Left lung (tissue), 10 donors: Measurements from ENCODE around the gene LRGUK. TPM values are rescaled to one million over a fixed set of nuclear protein-coding genes. Genes with fewer than 3 reads are reported as not detected.
A peak's percentile ranks its signal among the peaks of the same experiment; 100 is the strongest.

Experiments
- ATAC-seq: fragments of 200-7000 bp; cut with Tn5 transposase; one replicate; pipeline ENCODE4 v1.9.1; 2020; ENCODE audit warnings: moderate library complexity
- DNase-seq, 4 donors: peaks; one replicate each; pipeline ENCODE4 v3.0.0-alpha.2; 2013 to 2020
- H3K27ac ChIP-seq, 2 donors: fragments of 200-600 bp; sonication (generic) in 1 of 2; one replicate each; pipeline versions ENCODE4 v1.5.0 to v1.8.0; 2020 to 2021
- H3K27me3 ChIP-seq, 2 donors: fragments of 200-600 bp; sonication (generic) in 1 of 2; one replicate each; pipeline versions ENCODE4 v1.5.0 to v1.8.0; 2020 to 2021
- H3K36me3 ChIP-seq, 2 donors: fragments of 200-600 bp; sonication (generic) in 1 of 2; one replicate each; pipeline versions ENCODE4 v1.5.0 to v1.8.0; 2020 to 2021
- H3K4me1 ChIP-seq, 2 donors: fragments of 200-600 bp; one replicate each; pipeline ENCODE4 v1.8.0; 2021
- H3K4me3 ChIP-seq, 2 donors: fragments of 200-600 bp; sonication (generic) in 1 of 2; one replicate each; pipeline versions ENCODE4 v1.5.0 to v1.8.0; 2020 to 2021; ENCODE audit warnings: mild to moderate bottlenecking in 1 of 2
- H3K9me3 ChIP-seq, 2 donors: fragments of 200-600 bp; sonication (generic) in 1 of 2; one replicate each; pipeline versions ENCODE4 v1.5.0 to v1.8.0; 2020 to 2021
- intact Hi-C, 2 donors: fragments of 100-400 bp; cut with DNase I; formaldehyde crosslinking; loops; one replicate each; pipeline versions ENCODE4 v1.11.2 to v1.14.2; 2022
- polyA plus RNA-seq, 6 donors: library from polyadenylated mRNA; unstranded; fragments of 120-200 nt; gene quantifications; one replicate each; pipeline ENCODE4 v1.2.1, GENCODE V29; 2013; ENCODE audit not compliant: insufficient read length in 6 of 6
- total RNA-seq, 2 donors: library from RNA; stranded (reverse); fragmentation: NEBNext Ultra II Directional; extraction: Animal tissue kit (Norgen Biotek cat#: 25700); gene quantifications; one replicate each; pipeline ENCODE4 v1.2.1, GENCODE V29; 2021
- TF ChIP-seq, protein P1 (sequence below), 2 donors: fragments of 200-600 bp; sonication (generic) in 1 of 2; IDR thresholded peaks; one replicate each; pipeline versions ENCODE4 v1.5.0 to v1.8.0; 2021; ENCODE audit warnings: antibody characterized with exemption in 2 of 2
- donor health status: DM: no; HTN: yes; CAD: no.
- donor health status: DM: no; HTN: no; CAD: no.

The LRGUK gene
- total and polyA plus RNA-seq, 8 donors: 0.94 to 2.7 (median 1.9) TPM

DNA sequence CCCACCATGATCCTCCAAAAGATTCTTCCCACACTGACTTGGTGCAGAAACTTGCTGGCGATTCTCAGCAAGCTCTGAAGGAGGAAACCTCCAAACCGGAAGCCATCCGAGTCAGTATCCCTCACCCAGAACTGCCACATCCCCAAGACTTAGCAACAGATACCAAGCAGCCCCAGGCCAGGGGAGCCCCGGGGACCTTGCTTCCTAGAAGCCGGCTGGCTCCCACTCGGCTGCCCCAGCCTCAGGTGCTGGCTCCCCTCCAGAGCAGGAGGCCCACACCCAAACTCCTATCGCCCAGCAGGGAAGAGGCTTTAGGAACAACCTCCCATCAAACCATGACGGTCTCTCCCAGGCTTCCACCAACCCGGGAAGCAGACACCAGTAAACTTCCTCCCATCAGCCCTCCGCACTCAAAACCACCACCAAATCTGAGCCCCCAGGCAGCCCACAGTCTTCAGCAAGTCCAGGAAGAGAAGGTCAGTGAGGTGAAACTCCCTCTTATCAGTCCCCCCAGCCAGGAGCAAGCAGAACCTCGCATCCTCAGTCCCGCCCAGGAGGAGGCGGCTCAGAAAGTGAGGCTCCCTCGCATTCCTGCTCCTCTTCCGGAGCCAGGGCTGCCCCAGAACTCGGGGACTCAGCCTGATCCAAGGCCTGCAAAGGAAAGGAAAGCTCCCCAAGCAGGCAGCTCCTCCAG, 82.3 kb downstream of the LRGUK start:
- H3K36me3 ChIP-seq: no peaks in the 10 kb centered on the region
- H3K9me3 ChIP-seq: no peaks in the 10 kb centered on the region
- ATAC-seq (no peak), DNase-seq (peak in 1 of 4 donors; percentile 70)
- intact Hi-C loops: no loop called here
- H3K4me1 ChIP-seq: no peaks in the 10 kb centered on the region
- TF ChIP-seq, protein P1, sequence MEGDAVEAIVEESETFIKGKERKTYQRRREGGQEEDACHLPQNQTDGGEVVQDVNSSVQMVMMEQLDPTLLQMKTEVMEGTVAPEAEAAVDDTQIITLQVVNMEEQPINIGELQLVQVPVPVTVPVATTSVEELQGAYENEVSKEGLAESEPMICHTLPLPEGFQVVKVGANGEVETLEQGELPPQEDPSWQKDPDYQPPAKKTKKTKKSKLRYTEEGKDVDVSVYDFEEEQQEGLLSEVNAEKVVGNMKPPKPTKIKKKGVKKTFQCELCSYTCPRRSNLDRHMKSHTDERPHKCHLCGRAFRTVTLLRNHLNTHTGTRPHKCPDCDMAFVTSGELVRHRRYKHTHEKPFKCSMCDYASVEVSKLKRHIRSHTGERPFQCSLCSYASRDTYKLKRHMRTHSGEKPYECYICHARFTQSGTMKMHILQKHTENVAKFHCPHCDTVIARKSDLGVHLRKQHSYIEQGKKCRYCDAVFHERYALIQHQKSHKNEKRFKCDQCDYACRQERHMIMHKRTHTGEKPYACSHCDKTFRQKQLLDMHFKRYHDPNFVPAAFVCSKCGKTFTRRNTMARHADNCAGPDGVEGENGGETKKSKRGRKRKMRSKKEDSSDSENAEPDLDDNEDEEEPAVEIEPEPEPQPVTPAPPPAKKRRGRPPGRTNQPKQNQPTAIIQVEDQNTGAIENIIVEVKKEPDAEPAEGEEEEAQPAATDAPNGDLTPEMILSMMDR (IDR thresholded peaks at IDR 0.05): no peak
- no peak overlapping the region for H3K27ac ChIP-seq
- no peak overlapping the region for H3K4me3 ChIP-seq
- no peaks in the 10 kb centered on the region for H3K27me3 ChIP-seq

DNA sequence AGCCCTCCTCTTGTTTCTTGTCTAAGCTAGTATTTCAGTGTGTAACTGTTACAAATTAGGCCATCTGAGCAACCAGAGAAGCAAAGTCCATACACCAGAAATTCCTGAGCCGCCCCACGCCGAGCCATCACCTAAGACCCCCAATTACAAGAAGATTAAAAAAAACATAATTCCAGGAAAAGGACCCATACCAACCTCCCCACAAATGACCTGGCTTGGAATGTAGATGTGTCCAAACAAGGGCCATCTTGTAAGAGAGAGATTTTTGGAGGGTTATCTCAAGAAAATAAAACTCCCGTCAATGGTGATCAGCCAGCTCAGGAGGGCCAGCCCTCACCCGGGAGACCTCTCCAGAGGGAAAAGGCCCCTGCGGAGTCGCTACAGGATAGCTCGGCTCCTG, 83.1 kb downstream of the LRGUK start:
- ATAC-seq (no peak), DNase-seq (no peak)
- intact Hi-C loops: no loop called here
- H3K4me1 ChIP-seq: no peaks in the 10 kb centered on the region
- no peak overlapping the region for H3K27ac ChIP-seq
- no peaks in the 10 kb centered on the region for H3K9me3 ChIP-seq
- no peaks in the 10 kb centered on the region for H3K27me3 ChIP-seq
- TF ChIP-seq, protein P1 (IDR thresholded peaks at IDR 0.05): no peak
- H3K36me3 ChIP-seq: no peaks in the 10 kb centered on the region
- H3K4me3 ChIP-seq: no peak overlapping the region

DNA sequence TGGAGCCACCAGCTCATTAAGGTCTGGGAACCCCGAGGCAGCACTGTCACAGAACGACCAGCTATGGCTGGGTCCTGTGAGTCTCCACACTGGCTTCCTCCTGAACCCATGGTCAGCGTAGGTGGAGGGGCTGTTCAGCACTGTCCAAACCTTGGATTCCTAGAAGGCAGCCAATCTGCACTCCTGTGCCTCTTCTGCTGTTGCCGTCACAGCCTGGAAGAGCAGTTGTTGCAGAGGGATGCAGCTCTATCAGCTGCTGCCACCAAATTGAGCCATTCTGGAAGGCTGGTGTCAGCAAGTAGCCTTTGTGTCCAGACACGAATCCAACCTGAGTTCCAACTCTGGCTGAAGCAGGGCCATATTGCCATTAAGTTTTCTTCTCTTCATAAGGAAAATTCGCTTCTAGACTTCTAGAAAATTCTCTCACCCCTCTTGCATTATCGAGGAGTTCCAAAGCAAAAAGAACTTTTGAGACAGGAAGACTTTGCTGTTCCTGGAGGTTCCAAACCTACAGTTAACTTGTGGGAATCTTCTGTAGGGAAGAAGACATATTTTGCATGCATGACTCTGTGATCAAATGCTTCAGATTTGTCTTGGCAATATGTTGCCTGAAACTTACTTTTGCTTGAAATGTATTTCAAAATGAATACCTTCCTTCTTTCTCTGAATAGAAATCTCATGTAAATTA, 84.0 kb downstream of the LRGUK start:
- H3K27ac ChIP-seq: no peak overlapping the region
- no peaks in the 10 kb centered on the region for H3K4me1 ChIP-seq
- TF ChIP-seq, protein P1 (IDR thresholded peaks at IDR 0.05): no peak
- H3K4me3 ChIP-seq: no peak overlapping the region
- no peaks in the 10 kb centered on the region for H3K36me3 ChIP-seq
- DNase-seq: no peak
- no peaks in the 10 kb centered on the region for H3K27me3 ChIP-seq
- H3K9me3 ChIP-seq: no peaks in the 10 kb centered on the region
- no peak for ATAC-seq
- intact Hi-C loops: no loop called here

DNA sequence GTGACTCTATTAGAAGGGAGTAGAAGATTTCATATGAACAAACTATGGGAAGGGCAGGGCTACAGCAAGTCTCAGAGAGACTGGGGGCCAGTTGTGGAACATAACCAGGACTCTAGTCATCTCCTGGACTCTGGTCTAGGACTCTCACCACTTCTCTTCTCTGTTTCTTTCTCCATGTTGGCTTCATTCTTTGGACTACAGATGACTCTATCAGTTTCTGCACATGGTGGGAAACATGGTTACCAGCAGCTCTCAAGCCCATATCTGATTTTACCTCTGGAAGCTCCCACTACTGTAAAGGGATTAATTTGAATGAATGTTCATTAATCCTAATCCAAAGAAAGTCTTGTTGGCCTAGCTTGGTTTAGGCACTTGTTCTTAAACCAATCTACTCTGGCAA, 84.7 kb downstream of the LRGUK start:
- no peaks in the 10 kb centered on the region for H3K27me3 ChIP-seq
- DNase-seq (no peak), ATAC-seq (no peak)
- no peaks in the 10 kb centered on the region for H3K9me3 ChIP-seq
- H3K4me3 ChIP-seq: no peak overlapping the region
- no peaks in the 10 kb centered on the region for H3K36me3 ChIP-seq
- intact Hi-C loops: no loop called here
- H3K27ac ChIP-seq: no peak overlapping the region
- TF ChIP-seq, protein P1 (IDR thresholded peaks at IDR 0.05): no peak
- H3K4me1 ChIP-seq: no peaks in the 10 kb centered on the region
